ENCODE data around the gene COQ10A. TPM values are rescaled to one million over a fixed set of nuclear protein-coding genes. Genes with fewer than 3 reads are reported as not detected.
A peak's percentile ranks its signal among the peaks of the same experiment; 100 is the strongest.

Gene COQ10A
- total and polyA plus RNA-seq, 2 of the 8 experiments (the other 6 are each of a cell fraction or from before 2014, with no cell fraction given), result 21.8 to 42.9 TPM

DNA sequence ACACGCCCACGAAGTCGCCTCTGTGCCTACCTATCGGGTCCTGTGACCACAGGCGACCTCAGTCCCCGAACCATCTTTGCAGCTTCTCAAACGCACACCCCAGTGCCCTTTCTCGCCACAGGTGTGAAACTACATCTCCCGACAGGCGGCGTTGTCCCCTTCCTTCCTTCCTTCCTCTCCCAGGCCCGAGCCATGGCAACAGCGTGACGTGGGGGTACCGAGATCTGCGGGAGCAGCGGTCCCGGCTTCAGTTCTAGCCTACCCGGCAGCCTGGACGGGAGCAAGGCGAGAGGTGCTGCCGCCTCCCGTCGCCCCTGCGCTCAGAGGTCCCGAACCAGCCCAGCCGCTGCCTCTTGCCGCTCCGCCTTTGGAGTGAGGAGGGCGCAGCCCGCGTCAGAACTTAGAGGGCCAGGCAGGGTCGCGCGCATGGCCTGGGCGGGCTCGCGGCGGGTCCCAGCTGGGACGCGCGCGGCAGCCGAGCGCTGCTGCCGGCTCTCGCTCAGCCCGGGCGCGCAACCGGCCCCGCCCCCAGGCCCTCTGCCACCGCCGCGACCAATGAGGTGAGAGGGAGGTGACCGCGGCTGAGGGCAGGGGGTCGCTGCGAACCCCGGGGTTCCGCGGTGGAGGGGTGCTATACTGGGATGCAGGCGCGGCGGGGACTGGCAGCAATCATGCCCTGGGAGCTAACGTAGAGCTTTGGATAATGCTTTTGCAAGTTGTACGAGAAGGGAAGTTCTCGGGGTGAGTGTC, at the start of gene COQ10A (continued):
- TF ChIP-seq SP1 (IDR thresholded peaks at IDR 0.05; ENCODE audit: low read depth, low read length), result 0 out of 2 replicates have a peak, but pooled peaks have one; percentile 12
- no peak for TF ChIP-seq NRF1 (IDR thresholded peaks at IDR 0.05; ENCODE audit: low read depth, low read length)
- TF ChIP-seq, protein P1, sequence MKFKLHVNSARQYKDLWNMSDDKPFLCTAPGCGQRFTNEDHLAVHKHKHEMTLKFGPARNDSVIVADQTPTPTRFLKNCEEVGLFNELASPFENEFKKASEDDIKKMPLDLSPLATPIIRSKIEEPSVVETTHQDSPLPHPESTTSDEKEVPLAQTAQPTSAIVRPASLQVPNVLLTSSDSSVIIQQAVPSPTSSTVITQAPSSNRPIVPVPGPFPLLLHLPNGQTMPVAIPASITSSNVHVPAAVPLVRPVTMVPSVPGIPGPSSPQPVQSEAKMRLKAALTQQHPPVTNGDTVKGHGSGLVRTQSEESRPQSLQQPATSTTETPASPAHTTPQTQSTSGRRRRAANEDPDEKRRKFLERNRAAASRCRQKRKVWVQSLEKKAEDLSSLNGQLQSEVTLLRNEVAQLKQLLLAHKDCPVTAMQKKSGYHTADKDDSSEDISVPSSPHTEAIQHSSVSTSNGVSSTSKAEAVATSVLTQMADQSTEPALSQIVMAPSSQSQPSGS (IDR thresholded peaks at IDR 0.05; ENCODE audit: low read length), result no peak
- TF ChIP-seq MAFK (IDR thresholded peaks at IDR 0.05; ENCODE audit: low read depth, low read length), result no peak
- TF ChIP-seq EZH2 (IDR thresholded peaks at IDR 0.05; ENCODE audit: low read depth, low read length, severe bottlenecking), result no peak
- TF ChIP-seq, protein P2, sequence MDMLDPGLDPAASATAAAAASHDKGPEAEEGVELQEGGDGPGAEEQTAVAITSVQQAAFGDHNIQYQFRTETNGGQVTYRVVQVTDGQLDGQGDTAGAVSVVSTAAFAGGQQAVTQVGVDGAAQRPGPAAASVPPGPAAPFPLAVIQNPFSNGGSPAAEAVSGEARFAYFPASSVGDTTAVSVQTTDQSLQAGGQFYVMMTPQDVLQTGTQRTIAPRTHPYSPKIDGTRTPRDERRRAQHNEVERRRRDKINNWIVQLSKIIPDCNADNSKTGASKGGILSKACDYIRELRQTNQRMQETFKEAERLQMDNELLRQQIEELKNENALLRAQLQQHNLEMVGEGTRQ (IDR thresholded peaks at IDR 0.05; ENCODE audit: low read length), result no peak
- no peak for TF ChIP-seq SRF (IDR thresholded peaks at IDR 0.05; ENCODE audit: low read depth, low read length)
- TF ChIP-seq TEAD4 (IDR thresholded peaks at IDR 0.05; ENCODE audit: low read depth, low read length), result no peak
- peak; percentile 81 for TF ChIP-seq TAF1 (IDR thresholded peaks at IDR 0.05; ENCODE audit: low read depth, low read length)
- TF ChIP-seq CTBP2 (IDR thresholded peaks at IDR 0.05; ENCODE audit: borderline replicate concordance, insufficient read depth, insufficient read length, low read length), result no peak
- no peak for TF ChIP-seq FOSL1 (IDR thresholded peaks at IDR 0.05; ENCODE audit: insufficient read depth, low read depth, low read length)
- TF ChIP-seq GABPA (IDR thresholded peaks at IDR 0.05; ENCODE audit: borderline replicate concordance, insufficient read depth, low read length), result no peak
- no peak for TF ChIP-seq HDAC6 (IDR thresholded peaks at IDR 0.05; ENCODE audit: low read depth, low read length)
- no peak for TF ChIP-seq BACH1 (IDR thresholded peaks at IDR 0.05; ENCODE audit: low read length)
- TF ChIP-seq RAD21 (IDR thresholded peaks at IDR 0.05 in 1 of 2, conservative IDR thresholded peaks at IDR 0.05 in 1 of 2; ENCODE audit: low read depth in 2 of 2, low read length in 2 of 2), result peak in 1 of 2 experiments; percentile 1; a peak in 1 of 4 replicates
- TF ChIP-seq NANOG (IDR thresholded peaks at IDR 0.05; ENCODE audit: insufficient read depth, low read depth, low read length, poor library complexity, severe bottlenecking), result no peak
- TF ChIP-seq SIN3A (conservative IDR thresholded peaks at IDR 0.05 in 1 of 2, IDR thresholded peaks at IDR 0.05 in 1 of 2; ENCODE audit: low read depth in 1 of 2, low read length in 2 of 2), result no peak; a peak in 1 of 4 replicates
- TF ChIP-seq BCL11A (IDR thresholded peaks at IDR 0.05; ENCODE audit: low read depth in 2 of 2, low read length in 2 of 2), result no peak
- peak; percentile 83 for TF ChIP-seq TBP (IDR thresholded peaks at IDR 0.05; ENCODE audit: low read depth, low read length)
